Activated T-cell treated with anti-CD3 and anti-CD28 coated beads for 48 hours (primary cell): ENCODE measurements around the gene PRKG1.
"Not testable (repeated sequence)": the region's sequence is repeated elsewhere in the genome, so short reads cannot be mapped to it uniquely, and the experiment has no call there.

Source experiments
- DNase-seq: peaks from one replicate; pipeline ENCODE4 v3.0.0-alpha.2; 2020; ENCODE audit warnings: low read depth

Gene PRKG1

GRCh38 chr10:52019077-52019555, 944.8 kb downstream of the PRKG1 start:
- no peak for DNase-seq

DNA sequence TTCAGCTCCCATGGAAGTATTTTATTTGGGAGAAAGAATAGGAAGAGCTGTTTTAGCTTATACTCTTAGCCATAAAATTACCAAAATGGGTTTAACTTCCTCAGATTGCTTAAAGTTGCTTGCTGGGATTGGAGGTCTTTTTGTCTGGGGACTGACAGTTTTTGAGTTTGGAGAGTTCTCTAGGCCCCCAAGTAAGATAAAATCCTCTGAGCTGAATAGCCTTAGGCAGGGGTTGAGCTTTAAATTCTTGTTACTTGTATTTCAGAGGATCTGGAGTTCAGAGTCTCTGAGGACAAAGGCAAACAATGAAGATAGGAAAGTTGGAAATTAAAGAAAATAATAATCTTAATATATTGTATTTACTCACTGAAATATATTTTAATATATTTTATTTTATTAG, 945.4 kb downstream of the PRKG1 start:
- no peak for DNase-seq

DNA sequence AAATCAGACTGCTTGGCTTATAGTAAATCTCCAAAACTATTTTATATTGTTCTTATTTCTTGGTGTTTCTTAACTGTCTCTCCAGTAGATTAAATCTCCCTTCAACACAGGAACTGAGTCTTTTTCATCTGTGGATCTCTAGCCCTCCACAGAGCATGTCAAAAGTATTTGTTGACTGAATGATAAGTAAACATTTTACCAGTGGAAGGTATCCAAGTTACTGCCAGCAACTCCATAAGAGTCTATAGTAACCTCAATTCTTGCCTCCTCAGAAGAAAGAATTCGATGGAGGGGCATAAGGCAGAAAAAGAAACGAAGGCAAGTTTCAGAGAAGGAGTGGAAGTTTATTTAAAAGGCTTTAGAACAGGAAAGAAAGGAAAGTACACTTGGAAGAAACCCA, 945.9 kb downstream of the PRKG1 start:
- DNase-seq, result no peak

DNA sequence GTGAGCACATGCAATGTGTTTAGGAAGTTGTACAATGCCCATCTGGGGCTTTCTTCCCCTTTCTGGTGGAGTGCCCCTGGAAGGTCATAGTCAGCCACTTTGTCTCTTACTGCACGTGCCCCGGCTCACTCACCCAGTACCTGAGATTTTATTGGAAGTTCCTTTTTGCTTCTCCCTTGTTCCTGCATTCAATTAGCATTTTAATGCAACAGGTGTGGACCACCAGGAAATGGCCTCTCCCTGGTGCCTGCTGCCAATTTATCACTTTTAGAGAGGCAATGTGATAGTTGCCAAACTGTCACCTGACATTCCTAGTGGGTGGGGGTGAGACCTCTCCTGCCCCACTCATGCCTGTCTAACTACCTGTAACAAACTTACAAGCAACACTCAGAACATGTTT, 946.4 kb downstream of the PRKG1 start:
- DNase-seq, result no peak

- no peak for DNase-seq
Measured at GRCh38 chr10:52027055-52027705, 952.9 kb downstream of the PRKG1 start.

GRCh38 chr10:52028523-52028858, 954.2 kb downstream of the PRKG1 start:
- no peak for DNase-seq

DNA sequence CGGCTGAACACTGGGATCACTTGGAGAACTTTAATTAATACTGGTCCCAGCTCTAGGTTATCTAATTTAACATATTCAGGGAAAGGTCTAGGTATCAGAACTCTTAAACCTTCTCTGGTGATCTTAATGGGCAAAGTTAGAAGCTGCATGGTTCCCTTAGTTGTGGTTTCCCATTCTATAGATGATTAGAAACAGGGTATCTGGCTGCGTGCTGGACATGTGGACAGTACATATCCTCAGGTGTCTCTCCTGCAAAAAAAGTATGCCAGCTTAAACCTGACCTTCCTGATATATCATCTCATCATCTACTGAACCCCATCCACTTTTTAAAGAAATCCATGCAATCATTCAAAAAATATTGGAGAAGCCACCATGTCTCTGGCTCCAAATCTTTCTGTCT, 955.3 kb downstream of the PRKG1 start:
- DNase-seq, result no peak

- DNase-seq, result no peak
Measured at GRCh38 chr10:52030051-52030790, 955.9 kb downstream of the PRKG1 start.

- DNase-seq, result no peak
Measured at GRCh38 chr10:52030975-52031374, 956.7 kb downstream of the PRKG1 start.

DNA sequence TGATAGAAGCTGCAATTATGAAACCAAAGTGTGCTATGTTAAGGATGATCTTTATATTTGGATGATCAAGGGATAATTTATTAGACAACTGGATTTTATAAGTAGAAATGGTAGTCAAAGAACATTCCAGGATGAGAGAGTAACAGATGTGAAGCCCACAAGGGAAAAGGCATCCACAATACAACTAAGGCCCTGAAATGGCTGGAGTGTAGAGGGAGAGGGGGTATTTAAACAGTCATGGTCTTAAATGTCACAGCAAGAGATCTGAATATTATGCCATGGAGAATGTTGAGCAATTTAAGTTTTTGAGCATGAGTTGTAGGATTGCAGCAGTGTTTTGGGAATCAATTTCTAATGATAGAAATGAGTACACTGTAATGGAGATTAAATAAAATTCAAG, 957.5 kb downstream of the PRKG1 start:
- DNase-seq, result no peak

DNA sequence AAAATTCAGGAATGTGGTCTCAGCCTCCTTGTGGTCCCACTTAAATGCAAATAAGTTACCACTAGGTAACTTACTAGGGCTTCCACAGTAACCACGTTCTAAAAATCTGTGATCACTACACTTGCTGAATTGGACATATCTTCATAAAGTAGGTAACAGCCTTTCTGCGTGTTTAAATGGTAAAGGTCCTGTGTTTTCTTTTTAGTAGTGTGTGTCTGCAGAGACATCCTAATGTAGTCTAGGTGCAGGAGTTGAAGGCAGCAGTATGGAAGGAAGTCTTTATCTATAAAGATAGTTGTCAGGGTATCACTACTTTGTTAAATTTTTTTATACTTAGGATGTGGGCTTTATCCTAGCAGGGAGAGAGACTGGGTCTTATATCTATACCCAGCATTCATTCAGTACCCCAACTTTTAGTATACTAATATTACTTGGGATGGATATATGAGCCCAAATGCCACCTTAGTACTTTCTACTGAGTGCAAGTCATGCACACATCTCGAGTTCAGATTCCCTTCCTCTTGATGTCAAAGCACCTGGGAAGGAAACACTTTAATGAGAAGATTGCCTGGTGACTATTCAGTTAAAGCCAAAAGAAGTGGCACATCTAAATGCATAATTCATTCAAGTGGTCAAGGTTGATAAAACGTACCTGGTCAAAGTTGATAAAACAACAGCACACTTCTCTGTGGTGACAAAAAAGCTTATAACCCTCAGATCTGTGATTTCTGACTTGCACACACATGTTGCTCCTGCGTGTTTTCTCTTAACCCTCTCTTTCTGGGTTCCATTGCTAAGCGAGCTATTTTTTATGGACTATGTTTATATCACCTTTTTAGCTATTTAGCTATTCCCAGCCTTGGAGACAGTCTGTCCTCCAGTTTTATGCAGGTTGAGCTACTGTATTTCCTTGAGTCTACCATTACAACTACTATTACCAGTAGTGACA, 958.7 kb downstream of the PRKG1 start:
- no peak for DNase-seq

- not testable (repeated sequence) for DNase-seq
Measured at GRCh38 chr10:52039002-52039793, 964.9 kb downstream of the PRKG1 start.

DNA sequence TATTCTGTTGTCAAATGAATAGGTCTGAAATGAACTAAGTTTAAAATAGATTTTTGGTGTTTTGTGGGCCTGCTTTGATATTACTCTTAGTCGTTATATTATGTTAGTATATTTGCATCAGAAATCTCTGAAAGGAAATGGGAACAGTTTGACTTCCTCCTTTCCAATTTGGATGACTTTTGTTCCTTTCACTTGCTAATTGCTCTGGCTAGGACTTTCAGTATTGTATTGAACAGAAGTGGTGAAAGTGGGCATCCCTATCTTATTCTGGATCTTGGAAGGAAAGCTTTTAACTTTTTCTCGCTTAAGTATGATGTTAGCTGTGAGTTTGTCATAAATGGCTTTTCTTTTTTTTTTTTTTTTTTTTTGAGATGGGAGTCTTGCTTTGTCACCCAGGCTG, 966.2 kb downstream of the PRKG1 start:
- no peak for DNase-seq

GRCh38 chr10:52043811-52044210, 969.5 kb downstream of the PRKG1 start:
- DNase-seq, result no peak

GRCh38 chr10:52048051-52048450, 973.8 kb downstream of the PRKG1 start:
- DNase-seq, result no peak

- DNase-seq, result no peak
Measured at GRCh38 chr10:52050429-52051047, 976.3 kb downstream of the PRKG1 start.

DNA sequence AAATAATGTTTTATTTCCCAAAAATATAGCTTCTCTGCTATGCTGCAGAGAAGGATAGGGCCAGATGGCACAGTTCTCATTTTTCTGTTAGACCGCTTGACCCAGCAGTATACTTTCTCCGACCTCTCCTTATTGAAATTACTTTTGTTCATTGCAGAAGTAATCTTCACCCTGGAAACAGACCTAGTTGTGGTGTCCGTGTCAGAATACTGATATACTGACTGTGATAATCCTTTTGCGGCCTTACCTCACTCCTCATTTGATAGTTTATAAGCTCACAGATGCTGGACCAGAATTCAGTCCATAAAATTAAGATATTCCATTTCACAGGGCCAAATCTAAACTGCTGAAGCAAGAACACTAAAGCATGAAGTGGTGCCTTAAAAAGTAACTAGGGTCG, 979.2 kb downstream of the PRKG1 start:
- no peak for DNase-seq

- no peak for DNase-seq
Measured at GRCh38 chr10:52056291-52056690, 982.0 kb downstream of the PRKG1 start.

DNA sequence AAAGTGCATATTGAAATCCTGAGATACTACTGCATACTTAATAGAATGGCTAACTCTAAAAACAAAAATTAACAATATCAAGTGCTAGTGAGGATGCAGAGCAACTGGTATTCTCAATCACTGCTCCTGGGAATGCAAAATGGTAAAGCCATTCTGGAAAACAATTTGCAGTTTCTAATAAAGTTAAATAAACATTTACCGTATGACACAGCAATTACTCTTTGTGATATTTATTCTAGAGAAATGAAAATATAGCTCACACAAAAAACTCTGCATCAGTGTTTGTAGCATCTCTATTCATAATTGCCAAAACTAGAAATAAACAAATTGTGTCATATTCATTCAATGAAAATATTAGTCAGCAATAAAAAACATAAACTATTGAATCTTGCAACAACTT, 984.8 kb downstream of the PRKG1 start:
- DNase-seq, result no peak

- no peak for DNase-seq
Measured at GRCh38 chr10:52063159-52063558, 988.9 kb downstream of the PRKG1 start.

GRCh38 chr10:52064084-52064845, 990.0 kb downstream of the PRKG1 start:
- DNase-seq, result no peak
